Activated T-cell treated with anti-CD3 and anti-CD28 coated beads for 24 hours (primary cell): ENCODE results near the gene GOLGA2.

Experiments
- DNase-seq: peaks from one replicate; pipeline ENCODE4 v3.0.0-alpha.2; 2020; ENCODE audit warnings: low read depth

GOLGA2 gene

GRCh38 chr9:128213746-128214497, 61.9 kb downstream of the GOLGA2 start:
- DNase-seq = no peak

- no peak for DNase-seq
Observed at GRCh38 chr9:128211981-128212281, 63.9 kb downstream of the GOLGA2 start.

GRCh38 chr9:128211186-128211980, 64.4 kb downstream of the GOLGA2 start:
- no peak for DNase-seq

GRCh38 chr9:128208946-128209669, 66.7 kb downstream of the GOLGA2 start:
- DNase-seq = no peak

- no peak for DNase-seq
Observed at GRCh38 chr9:128208386-128208785, 67.4 kb downstream of the GOLGA2 start.

- DNase-seq = no peak
Observed at GRCh38 chr9:128206916-128207910, 68.6 kb downstream of the GOLGA2 start.

GRCh38 chr9:128206484-128206883, 69.3 kb downstream of the GOLGA2 start:
- DNase-seq = no peak
